NCI-H2227 (cell line): ENCODE data around the gene HPSE2.

Experiments
- DNase-seq: peaks from one replicate; lab custom pipeline; 2025; ENCODE audit not compliant: unreplicated experiment; lab: John Stamatoyannopoulos, UW

HPSE2 gene

DNA sequence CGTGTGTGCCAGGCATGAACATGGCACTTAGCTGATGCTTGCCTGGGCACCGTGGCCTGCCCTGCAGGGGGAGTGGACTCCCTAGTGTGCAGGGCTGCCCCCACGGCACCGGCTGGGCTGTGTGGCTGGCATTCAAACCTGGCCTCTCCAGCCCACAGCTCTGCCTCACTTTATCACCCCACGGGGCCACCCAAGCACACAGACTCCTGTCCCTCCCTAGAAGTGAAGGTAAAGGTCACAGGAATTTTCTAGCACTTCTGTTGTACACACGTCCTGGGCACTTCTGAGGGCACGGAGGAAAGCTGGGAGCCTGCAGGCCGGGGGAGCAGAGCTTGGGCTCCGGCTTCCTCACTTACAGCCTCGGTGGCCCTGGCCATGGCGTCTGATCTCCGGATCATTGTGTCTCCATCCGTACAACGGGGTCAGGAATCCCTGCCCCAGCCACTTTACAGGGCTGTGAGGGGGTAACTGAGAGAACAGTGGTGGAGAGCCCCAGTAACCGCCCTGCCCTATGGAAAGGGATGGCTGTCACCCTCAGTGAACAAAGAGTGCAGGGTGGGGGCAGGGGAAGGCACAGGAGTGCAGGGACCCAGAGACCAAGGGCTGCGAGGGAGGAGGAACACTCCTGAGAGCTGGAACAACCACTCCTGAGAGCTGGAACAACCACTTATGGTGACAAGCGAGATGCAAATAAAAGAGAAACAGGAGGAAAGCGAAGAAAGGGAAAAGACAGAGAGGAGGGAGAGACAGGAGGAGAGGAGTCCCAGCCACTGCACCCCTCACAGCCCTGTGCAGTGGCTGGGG is 816.8 kb downstream of the HPSE2 start:
- no peak for DNase-seq

DNA sequence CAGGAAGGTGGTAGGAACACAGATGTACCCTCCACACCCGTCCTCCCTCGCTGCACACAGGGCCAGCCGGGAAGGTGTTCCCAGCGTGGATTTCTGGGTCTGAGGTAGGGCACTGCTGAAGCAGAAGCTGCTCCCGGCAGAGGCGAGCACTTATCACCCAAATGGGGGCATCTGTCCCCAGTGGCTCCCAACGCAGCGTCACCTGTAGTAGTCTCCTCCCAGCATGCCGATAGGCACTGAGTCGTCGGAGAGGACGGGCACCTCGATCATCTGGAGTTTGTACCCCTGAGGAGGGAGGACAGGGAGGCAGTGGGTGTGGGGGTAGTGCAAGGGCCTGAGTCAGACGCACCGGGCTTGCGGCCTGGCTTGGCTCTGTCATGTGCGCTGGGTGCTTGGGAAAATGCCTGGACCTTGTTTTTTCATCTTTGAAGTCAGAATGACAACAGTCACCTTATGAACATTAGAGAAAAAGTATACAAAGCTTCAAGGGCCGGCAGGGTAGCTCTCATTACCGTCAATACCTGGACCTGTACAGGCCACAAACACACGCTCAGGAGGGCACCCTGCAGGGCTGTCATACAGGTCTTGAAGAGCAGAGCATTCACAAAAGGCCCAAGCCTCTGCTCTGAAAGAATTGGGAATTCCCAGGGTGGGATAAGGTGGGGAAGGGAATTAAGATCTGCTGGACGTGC is 817.5 kb downstream of the HPSE2 start:
- no peak for DNase-seq

DNA sequence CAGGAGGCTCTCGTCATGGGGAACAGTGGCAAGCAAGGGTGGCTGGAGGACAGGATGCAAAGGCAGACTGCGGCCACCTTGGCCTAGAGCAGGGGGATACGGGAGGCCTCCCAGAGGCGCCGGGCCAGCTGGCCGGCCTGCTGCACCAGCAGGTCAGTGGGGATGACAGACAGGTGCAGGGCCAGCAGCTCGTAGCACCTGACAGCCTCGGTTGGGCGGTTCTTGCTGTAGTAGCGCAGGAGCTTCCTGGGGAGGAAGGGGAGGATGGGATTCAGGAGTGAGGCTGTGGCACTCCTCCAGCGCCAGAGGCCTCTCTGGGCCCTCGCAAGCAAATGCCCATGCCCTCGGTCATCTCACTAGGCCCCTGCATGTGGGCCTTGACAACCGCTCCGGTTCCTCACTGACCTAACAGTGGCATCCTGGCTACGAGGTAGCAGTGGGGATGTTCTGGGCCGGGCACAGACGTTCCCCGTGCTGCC is 818.1 kb downstream of the HPSE2 start:
- DNase-seq = no peak

DNA sequence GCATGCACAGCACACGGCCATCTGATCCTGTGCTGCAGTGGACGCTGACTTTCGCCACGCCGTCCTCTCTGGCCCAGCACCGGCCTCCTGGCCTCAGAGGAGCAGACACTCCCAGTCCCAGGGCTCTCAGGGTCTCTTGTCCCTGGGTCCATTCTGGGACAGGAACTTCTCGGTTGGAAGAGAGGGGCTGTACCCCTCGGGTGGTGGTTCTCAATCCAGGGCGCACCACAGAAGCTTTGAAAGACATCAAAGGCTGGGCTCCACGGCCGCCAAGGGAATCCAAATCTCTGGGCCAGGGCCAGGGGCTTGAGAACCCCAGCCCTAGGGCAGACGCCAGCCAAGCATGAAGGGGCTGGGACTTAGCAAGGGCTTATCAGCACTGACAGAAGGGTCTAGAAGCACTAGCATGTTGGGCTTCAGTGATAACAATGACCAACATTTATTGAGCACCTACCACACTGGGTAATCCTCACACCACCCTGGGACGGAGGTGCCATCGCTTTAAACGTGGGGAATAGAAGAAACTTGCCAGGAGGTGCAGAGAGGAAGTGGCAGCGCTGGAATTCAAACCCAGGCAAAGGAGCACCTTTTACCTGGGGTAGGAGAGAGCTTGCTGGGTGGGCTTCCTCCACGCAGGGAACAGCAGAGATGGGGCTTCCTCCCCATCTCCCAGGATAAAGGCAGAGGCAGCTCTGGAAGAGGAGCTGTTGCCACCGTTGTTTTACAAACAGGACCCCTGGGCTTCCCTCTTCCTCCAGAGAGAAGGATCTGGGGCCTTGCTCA is 818.9 kb downstream of the HPSE2 start:
- DNase-seq = no peak

DNA sequence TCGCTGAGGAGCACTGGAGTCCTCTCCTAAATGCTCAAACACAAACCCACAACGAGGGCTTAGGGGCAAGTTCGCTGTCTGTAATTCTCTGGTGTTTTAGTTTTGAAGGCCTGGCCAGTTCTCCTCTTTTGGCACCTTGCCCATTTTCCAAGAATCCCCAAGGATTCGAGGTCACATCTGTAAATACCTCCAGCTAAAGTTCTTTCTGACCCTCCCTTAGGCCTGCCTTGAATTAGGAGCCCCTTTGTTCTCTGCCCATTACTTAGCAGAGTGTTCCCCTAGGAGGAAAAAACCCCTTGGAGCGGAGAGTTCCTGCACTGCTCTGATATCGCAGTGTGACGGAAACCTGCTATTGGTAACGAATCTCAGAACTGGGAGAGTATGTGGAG is 819.9 kb downstream of the HPSE2 start:
- peak; percentile 34 for DNase-seq

DNA sequence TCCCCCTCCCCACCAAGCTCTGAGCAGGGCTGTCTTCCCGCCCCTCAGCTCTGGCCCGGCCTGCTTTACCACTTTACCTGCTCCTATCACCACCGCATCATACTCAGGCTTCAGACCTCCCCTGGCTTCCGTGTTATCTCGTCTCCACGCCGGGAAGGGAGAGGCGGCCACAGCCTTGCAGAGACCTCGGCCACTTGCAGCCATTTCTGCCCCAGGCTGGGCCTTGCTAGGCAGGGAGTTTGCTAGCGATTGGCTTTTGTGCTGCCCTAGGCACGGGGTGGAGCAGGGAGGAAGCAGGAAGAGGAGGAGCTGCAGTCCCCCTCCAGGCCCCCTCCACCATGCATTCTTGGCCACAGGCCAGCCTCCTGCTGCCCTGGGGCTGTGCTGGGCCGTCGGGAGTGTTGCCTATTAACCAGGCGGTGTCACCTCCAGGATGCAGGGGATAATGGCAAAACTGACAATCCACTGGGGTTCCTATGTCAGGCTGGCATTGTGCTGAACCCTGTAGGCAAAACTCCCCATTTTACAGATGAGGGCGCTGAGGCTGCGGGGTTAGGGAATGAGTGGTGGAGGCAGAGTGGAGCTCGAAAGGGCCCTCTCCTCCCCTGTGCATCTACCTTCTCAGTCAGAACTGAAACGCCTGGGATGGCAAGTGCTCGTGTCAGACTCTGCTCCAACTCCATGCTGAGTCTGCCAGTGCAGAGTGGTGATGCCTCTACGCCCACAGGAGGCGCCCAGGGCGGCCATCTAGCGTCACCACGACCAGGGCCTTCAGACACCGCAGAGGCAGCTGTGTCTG is 820.5 kb downstream of the HPSE2 start, which contains the start of gene PYROXD2:
Gene PYROXD2 (minus strand): TSS at position 251 of the 799 bp plus-strand sequence. CDS start 47 bp downstream, at position 204.
- peak; percentile 84 for DNase-seq

DNA sequence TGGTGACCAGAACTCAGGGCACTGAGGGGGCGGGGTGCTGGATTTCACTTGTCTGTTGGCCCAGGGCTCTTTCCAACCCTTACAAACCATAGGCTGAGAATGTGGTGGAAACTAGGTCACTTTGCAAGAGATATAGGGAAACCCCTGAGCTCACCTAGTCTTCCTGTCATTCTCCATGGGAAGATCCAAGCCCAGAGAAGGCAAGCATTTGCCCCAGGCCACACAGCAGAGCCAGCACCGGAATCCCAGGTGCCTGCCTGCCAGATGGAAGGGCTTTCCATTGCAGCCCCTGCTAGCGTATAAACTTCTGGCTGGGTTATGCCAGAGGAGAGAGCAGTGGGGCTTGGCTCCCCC is 821.1 kb downstream of the HPSE2 start:
- no peak for DNase-seq

DNA sequence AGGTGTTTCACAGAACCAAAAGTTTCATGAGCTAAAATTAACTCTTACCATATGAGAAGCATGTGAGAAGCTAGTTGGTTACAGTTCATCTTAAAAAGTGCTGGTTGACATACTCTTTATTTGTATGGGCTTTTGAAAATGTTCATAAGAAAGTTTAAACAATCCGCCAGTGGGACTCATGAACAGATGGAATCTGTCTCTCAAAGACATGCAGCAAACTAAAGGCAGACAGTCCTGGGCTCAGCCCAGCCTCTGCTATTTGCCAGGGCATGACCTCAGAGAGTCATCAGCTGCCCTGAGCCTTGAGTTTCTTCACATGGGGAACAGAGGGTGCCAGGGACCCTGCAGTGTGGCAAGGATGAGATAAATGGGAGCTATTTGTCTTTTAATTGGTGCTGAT is 823.9 kb downstream of the HPSE2 start:
- no peak for DNase-seq

DNA sequence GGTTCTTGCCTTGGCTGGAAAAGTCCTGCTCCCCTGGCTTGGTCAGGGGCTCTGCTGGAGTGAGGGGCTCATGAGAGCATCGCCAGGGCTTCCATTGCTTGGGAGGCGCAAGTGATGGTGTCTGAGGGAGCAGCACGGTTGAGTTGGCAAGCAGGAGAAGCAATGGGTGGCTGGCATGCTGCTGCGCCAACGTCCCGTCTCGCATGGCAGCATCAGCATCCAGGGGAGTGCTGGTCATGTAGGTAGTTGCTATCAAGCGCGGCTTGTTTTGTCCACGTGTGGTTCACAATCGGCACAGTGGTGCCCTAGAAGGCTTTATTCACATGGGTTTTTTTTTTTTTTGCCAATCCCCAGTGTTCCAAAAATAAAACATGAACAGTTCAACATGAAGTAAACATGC is 824.5 kb downstream of the HPSE2 start:
- DNase-seq = no peak

DNA sequence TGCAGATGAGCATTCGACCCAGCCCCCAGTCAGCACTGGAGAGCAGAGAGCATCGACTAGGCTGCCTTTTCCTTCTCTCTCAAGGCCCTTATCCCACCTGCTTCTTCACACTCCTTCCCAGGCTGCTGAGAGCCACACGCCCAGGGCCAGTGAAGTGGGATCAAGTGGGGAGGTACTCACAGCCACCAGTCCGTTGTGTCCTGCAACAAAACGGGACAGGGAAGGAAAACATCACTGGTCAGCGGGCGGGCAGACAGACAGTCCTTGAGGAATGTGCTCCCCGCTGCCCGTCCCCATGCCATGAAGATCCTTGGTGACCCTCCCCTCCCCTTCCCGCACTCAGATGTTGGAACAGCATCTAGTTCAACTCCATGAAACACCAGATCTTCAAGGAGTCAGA is 824.9 kb downstream of the HPSE2 start:
- DNase-seq = no peak

DNA sequence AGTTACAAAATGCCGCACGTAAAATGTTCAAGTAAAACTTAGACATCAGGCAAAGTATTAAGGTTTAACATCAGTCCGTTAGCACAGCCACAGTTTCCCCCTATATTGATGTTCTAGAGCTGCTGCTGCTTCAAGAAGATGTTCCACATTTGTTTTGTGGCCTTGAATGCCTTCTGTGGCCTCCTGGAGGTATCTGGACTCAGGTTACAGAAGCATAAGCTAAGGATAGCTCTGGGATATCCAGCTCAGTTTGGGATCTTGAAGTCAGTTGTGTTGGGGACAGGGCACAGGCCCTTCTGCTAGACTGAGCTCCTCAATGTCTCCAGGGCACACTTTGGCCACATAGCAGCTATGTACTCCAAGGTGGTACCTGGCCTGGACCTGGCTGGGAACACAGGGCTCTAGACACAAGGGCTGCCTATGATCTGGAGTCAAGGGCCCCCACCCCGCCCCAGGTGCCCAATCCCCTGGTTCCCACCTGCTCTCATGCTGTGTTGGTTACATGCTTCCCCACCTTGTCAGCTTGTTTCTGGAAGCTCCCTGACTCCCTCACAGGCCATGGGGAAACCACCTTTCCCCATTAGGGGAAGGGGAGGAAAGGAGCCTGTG is 825.4 kb downstream of the HPSE2 start:
- no peak for DNase-seq

DNA sequence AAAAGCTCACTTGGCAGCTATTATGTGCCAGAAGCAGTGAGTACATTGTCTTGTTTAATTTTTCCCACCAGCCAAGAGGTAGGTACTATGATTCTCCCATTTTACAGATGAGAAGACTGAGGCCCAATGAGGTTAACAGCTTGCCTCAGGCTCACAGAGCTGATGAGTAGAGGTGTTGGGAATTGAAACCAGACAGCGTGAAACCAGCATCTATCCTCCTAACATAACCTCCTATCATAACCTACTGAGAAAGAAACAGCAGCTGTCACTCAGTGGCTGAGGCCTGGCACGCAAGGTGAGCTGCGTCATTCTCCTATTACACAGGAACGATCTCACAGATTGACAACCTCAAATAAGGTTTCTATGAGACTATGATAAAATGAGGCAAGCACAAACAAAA is 826.9 kb downstream of the HPSE2 start:
- no peak for DNase-seq

DNA sequence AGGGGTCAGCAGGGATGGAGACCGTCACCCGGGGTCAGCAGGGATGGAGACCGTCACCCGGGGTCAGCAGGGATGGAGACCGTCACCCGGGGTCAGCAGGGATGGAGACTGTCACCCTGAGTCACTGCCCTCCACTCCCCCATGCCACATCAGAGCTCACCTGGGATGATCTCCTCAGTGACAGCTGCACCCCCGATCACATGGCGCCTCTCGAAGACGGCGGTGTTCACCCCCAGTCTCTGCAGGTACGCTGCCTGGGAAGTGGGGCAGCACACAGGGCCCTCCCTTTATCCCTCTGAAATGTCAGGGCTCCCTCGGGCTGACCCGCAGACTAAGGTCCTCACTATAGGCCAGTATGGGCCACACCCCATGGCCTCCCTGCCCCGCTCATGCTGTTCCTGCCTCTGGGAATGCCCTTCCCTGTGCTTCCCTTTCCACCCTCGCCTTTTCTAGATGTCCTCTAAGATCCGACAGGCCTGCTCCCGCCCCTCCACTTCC is 827.9 kb downstream of the HPSE2 start:
- DNase-seq = no peak
